GM12878 (cell line): ENCODE results near the gene PASK. TPM values are rescaled to one million over a fixed set of nuclear protein-coding genes. Genes with fewer than 3 reads are reported as not detected.

Experiments
- polyA plus RNA-seq, 11 experiments: library from polyadenylated mRNA; depleted of rRNA in 4 of 11; unstranded in 6 of 11; stranded (reverse) in 5 of 11; fragments of >200 nt; fragmentation: Nextera tagmentation in 4 of 11; fragmentation: Illumina TruSeq in 1 of 11; extraction: Ambion mirVana in 4 of 11; extraction: Trizol in 1 of 11; gene quantifications; 1 replicate in 1 of 11; 2 replicates in 10 of 11; pipeline versions ENCODE4 v1.2.1 to v1.2.3, GENCODE V29; 2011 to 2016; ENCODE audit warnings: inconsistent platforms in 2 of 11, missing spikeins in 2 of 11, low read depth in 1 of 11
- small RNA-seq: library from RNA; depleted of rRNA; stranded (forward); fragments of <200 nt; gene quantifications from one replicate; pipeline ENCODE3, GENCODE V24; 2014
- total RNA-seq, 4 experiments: library from RNA; depleted of rRNA in 3 of 4; stranded (reverse); fragments of >200 nt in 3 of 4; fragmentation: Illumina TruSeq in 1 of 4; extraction: Trizol in 1 of 4; gene quantifications; 2 replicates each; pipeline versions ENCODE4 v1.2.1 to v1.2.3, GENCODE V29; 2013 to 2021

Gene PASK
- total and polyA plus RNA-seq, 10 of the 15 experiments (the other 5 are each of a cell fraction or from before 2014, with no cell fraction given): 9.6 to 62.2 (median 28.5) TPM

Small RNA genes within 50 kb of the gene (small RNA-seq; reads per million reads assigned to genes)
- gene AC005237.2: not detected

Other genes starting within 250 kb of the PASK start
Only the 7 nearest of the 8 such genes appear.
- gene SNED1, start 150.9 kb downstream of the PASK start, total RNA-seq (2014; rRNA removed): 4.4 and 7.6 TPM in 2 replicates
- 3.4 TPM in 2 replicates for gene SNED1, start 150.9 kb downstream of the PASK start, total RNA-seq (2014; rRNA removed; fragmentation: Illumina TruSeq; extraction: Trizol)
- gene SNED1, start 150.9 kb downstream of the PASK start, total RNA-seq (2021): 5.5 and 7.3 TPM in 2 replicates
- 3.6 and 4.4 TPM in 2 replicates for gene SNED1, start 150.9 kb downstream of the PASK start, polyA plus RNA-seq (2011; rRNA removed)
- 0.17 and 1.3 TPM in 2 replicates for gene SNED1, start 150.9 kb downstream of the PASK start, polyA plus RNA-seq (2014; fragmentation: Illumina TruSeq; extraction: Trizol)
- gene SNED1, start 150.9 kb downstream of the PASK start, polyA plus RNA-seq (2014; fragmentation: Nextera tagmentation; extraction: Ambion mirVana): under 1 TPM; 0.05 to 0.18 TPM
- 6.5 and 8.4 TPM in 2 replicates for gene SNED1, start 150.9 kb downstream of the PASK start, polyA plus RNA-seq (2014; rRNA removed)
- 1 to 10 TPM; 1.7 to 2.5 TPM for gene SNED1, start 150.9 kb downstream of the PASK start, polyA plus RNA-seq (2016; fragmentation: Nextera tagmentation; extraction: Ambion mirVana)
- gene MTERF4, start 47.2 kb downstream of the PASK start, total RNA-seq (2014; rRNA removed): 35.5 and 37.5 TPM in 2 replicates
- gene MTERF4, start 47.2 kb downstream of the PASK start, total RNA-seq (2014; rRNA removed; fragmentation: Illumina TruSeq; extraction: Trizol): 52.0 and 56.3 TPM in 2 replicates
- 35.2 and 38.7 TPM in 2 replicates for gene MTERF4, start 47.2 kb downstream of the PASK start, total RNA-seq (2021)
- 63.6 and 66.4 TPM in 2 replicates for gene MTERF4, start 47.2 kb downstream of the PASK start, polyA plus RNA-seq (2011; rRNA removed)
- 69.1 and 85.4 TPM in 2 replicates for gene MTERF4, start 47.2 kb downstream of the PASK start, polyA plus RNA-seq (2014; fragmentation: Illumina TruSeq; extraction: Trizol)
- 10 to 100 TPM; 36.7 to 45.0 TPM for gene MTERF4, start 47.2 kb downstream of the PASK start, polyA plus RNA-seq (2014; fragmentation: Nextera tagmentation; extraction: Ambion mirVana)
- gene MTERF4, start 47.2 kb downstream of the PASK start, polyA plus RNA-seq (2014; rRNA removed): 66.8 and 68.2 TPM in 2 replicates
- gene MTERF4, start 47.2 kb downstream of the PASK start, polyA plus RNA-seq (2016; fragmentation: Nextera tagmentation; extraction: Ambion mirVana): 10 to 100 TPM; 44.7 to 46.0 TPM
- gene PPP1R7, start 995 bp upstream of the PASK start, total RNA-seq (2014; rRNA removed): 78.5 and 88.0 TPM in 2 replicates
- gene PPP1R7, start 995 bp upstream of the PASK start, total RNA-seq (2014; rRNA removed; fragmentation: Illumina TruSeq; extraction: Trizol): 85.7 and 87.8 TPM in 2 replicates
- gene PPP1R7, start 995 bp upstream of the PASK start, total RNA-seq (2021): 76.9 and 84.3 TPM in 2 replicates
- gene PPP1R7, start 995 bp upstream of the PASK start, polyA plus RNA-seq (2011; rRNA removed): 123 and 157 TPM in 2 replicates
- gene PPP1R7, start 995 bp upstream of the PASK start, polyA plus RNA-seq (2014; fragmentation: Illumina TruSeq; extraction: Trizol): 146 and 167 TPM in 2 replicates
- 10 to 100 TPM; 81.4 to 82.8 TPM for gene PPP1R7, start 995 bp upstream of the PASK start, polyA plus RNA-seq (2014; fragmentation: Nextera tagmentation; extraction: Ambion mirVana)
- gene PPP1R7, start 995 bp upstream of the PASK start, polyA plus RNA-seq (2014; rRNA removed): 91.5 and 99.6 TPM in 2 replicates
- 100 to 1,000 TPM; 169 to 174 TPM for gene PPP1R7, start 995 bp upstream of the PASK start, polyA plus RNA-seq (2016; fragmentation: Nextera tagmentation; extraction: Ambion mirVana)
- 0.49 and 0.56 TPM in 2 replicates for gene ANO7, start 39.2 kb upstream of the PASK start, total RNA-seq (2014; rRNA removed)
- gene ANO7, start 39.2 kb upstream of the PASK start, total RNA-seq (2014; rRNA removed; fragmentation: Illumina TruSeq; extraction: Trizol): 0.18 and 0.22 TPM in 2 replicates
- gene ANO7, start 39.2 kb upstream of the PASK start, total RNA-seq (2021): 0.88 and 1.4 TPM in 2 replicates
- 0.56 and 1.2 TPM in 2 replicates for gene ANO7, start 39.2 kb upstream of the PASK start, polyA plus RNA-seq (2011; rRNA removed)
- gene ANO7, start 39.2 kb upstream of the PASK start, polyA plus RNA-seq (2014; fragmentation: Illumina TruSeq; extraction: Trizol): 0.24 and 0.35 TPM in 2 replicates
- gene ANO7, start 39.2 kb upstream of the PASK start, polyA plus RNA-seq (2014; fragmentation: Nextera tagmentation; extraction: Ambion mirVana): under 1 TPM; 0.08 to 0.11 TPM
- gene ANO7, start 39.2 kb upstream of the PASK start, polyA plus RNA-seq (2014; rRNA removed): 0.47 and 1.1 TPM in 2 replicates
- gene ANO7, start 39.2 kb upstream of the PASK start, polyA plus RNA-seq (2016; fragmentation: Nextera tagmentation; extraction: Ambion mirVana): under 1 TPM; 0.40 to 0.50 TPM
- gene HDLBP, start 166.2 kb upstream of the PASK start, total RNA-seq (2014; rRNA removed): 275 and 279 TPM in 2 replicates
- gene HDLBP, start 166.2 kb upstream of the PASK start, total RNA-seq (2014; rRNA removed; fragmentation: Illumina TruSeq; extraction: Trizol): 233 and 234 TPM in 2 replicates
- 344 and 348 TPM in 2 replicates for gene HDLBP, start 166.2 kb upstream of the PASK start, total RNA-seq (2021)
- 88.3 and 135 TPM in 2 replicates for gene HDLBP, start 166.2 kb upstream of the PASK start, polyA plus RNA-seq (2011; rRNA removed)
- gene HDLBP, start 166.2 kb upstream of the PASK start, polyA plus RNA-seq (2014; fragmentation: Illumina TruSeq; extraction: Trizol): 306 and 383 TPM in 2 replicates
- gene HDLBP, start 166.2 kb upstream of the PASK start, polyA plus RNA-seq (2014; fragmentation: Nextera tagmentation; extraction: Ambion mirVana): 10 to 100 TPM; 19.5 to 56.8 TPM
- 166 and 180 TPM in 2 replicates for gene HDLBP, start 166.2 kb upstream of the PASK start, polyA plus RNA-seq (2014; rRNA removed)
- gene HDLBP, start 166.2 kb upstream of the PASK start, polyA plus RNA-seq (2016; fragmentation: Nextera tagmentation; extraction: Ambion mirVana): 100 to 1,000 TPM; 264 to 273 TPM
- gene SEPTIN2, start 166.5 kb upstream of the PASK start, total RNA-seq (2014; rRNA removed): 228 and 270 TPM in 2 replicates
- gene SEPTIN2, start 166.5 kb upstream of the PASK start, total RNA-seq (2014; rRNA removed; fragmentation: Illumina TruSeq; extraction: Trizol): 248 and 251 TPM in 2 replicates
- 222 and 244 TPM in 2 replicates for gene SEPTIN2, start 166.5 kb upstream of the PASK start, total RNA-seq (2021)
- gene SEPTIN2, start 166.5 kb upstream of the PASK start, polyA plus RNA-seq (2011; rRNA removed): 474 and 566 TPM in 2 replicates
- 354 and 392 TPM in 2 replicates for gene SEPTIN2, start 166.5 kb upstream of the PASK start, polyA plus RNA-seq (2014; fragmentation: Illumina TruSeq; extraction: Trizol)
- gene SEPTIN2, start 166.5 kb upstream of the PASK start, polyA plus RNA-seq (2014; fragmentation: Nextera tagmentation; extraction: Ambion mirVana): 100 to 1,000 TPM; 169 to 174 TPM
- gene SEPTIN2, start 166.5 kb upstream of the PASK start, polyA plus RNA-seq (2014; rRNA removed): 232 and 290 TPM in 2 replicates
- 100 to 1,000 TPM; 315 to 334 TPM for gene SEPTIN2, start 166.5 kb upstream of the PASK start, polyA plus RNA-seq (2016; fragmentation: Nextera tagmentation; extraction: Ambion mirVana)
- gene FARP2, start 206.8 kb upstream of the PASK start, total RNA-seq (2014; rRNA removed): 36.0 and 45.0 TPM in 2 replicates
- gene FARP2, start 206.8 kb upstream of the PASK start, total RNA-seq (2014; rRNA removed; fragmentation: Illumina TruSeq; extraction: Trizol): 32.7 and 36.8 TPM in 2 replicates
- gene FARP2, start 206.8 kb upstream of the PASK start, total RNA-seq (2021): 62.6 and 67.5 TPM in 2 replicates
- 47.1 and 51.8 TPM in 2 replicates for gene FARP2, start 206.8 kb upstream of the PASK start, polyA plus RNA-seq (2011; rRNA removed)
- 36.8 and 47.7 TPM in 2 replicates for gene FARP2, start 206.8 kb upstream of the PASK start, polyA plus RNA-seq (2014; fragmentation: Illumina TruSeq; extraction: Trizol)
- gene FARP2, start 206.8 kb upstream of the PASK start, polyA plus RNA-seq (2014; fragmentation: Nextera tagmentation; extraction: Ambion mirVana): 1 to 10 TPM; 5.5 to 5.6 TPM
- 31.2 and 35.1 TPM in 2 replicates for gene FARP2, start 206.8 kb upstream of the PASK start, polyA plus RNA-seq (2014; rRNA removed)
- 10 to 100 TPM; 50.6 to 54.4 TPM for gene FARP2, start 206.8 kb upstream of the PASK start, polyA plus RNA-seq (2016; fragmentation: Nextera tagmentation; extraction: Ambion mirVana)